HL-60 (cell line): ENCODE data around the gene SWAP70.

Source experiments
- GABPA ChIP-seq: IDR thresholded peaks from 2 replicates; pipeline ENCODE4 v1.6.1; 2012; ENCODE audit warnings: low read depth
- POLR2AphosphoS5 ChIP-seq: IDR thresholded peaks from 2 replicates; pipeline ENCODE4 v1.6.1; 2012; ENCODE audit warnings: low read depth
- TF ChIP-seq, protein P1 (sequence below): IDR thresholded peaks from one replicate; pipeline ENCODE4 v1.5.1; 2011; ENCODE audit warnings: low read length, control low read depth, inconsistent platforms; ENCODE audit not compliant: insufficient read depth
- TF ChIP-seq, protein P2 (sequence below): IDR thresholded peaks from 2 replicates; pipeline ENCODE4 v1.6.1; 2012; ENCODE audit warnings: low read depth; ENCODE audit not compliant: insufficient replicate concordance

DNA sequence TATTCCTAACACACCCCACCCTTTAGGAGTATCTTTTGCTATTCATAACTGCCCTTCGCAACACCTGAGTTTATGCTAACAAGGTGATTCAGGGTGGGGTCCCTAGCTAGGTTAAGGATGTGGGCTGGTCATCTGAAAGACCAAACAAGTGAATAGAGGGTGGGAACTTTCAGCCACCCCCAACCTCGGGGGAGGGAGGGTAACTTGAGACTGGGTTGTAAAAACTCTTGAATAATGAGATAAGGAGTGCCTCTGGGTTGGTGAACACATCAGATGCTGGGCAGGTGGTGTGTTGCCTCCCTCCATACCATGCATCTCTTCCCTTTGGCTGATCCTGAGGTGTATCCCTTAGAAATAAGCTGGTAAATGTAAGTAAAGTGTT is 111.5 kb downstream of the SWAP70 start:
- TF ChIP-seq, protein P1, sequence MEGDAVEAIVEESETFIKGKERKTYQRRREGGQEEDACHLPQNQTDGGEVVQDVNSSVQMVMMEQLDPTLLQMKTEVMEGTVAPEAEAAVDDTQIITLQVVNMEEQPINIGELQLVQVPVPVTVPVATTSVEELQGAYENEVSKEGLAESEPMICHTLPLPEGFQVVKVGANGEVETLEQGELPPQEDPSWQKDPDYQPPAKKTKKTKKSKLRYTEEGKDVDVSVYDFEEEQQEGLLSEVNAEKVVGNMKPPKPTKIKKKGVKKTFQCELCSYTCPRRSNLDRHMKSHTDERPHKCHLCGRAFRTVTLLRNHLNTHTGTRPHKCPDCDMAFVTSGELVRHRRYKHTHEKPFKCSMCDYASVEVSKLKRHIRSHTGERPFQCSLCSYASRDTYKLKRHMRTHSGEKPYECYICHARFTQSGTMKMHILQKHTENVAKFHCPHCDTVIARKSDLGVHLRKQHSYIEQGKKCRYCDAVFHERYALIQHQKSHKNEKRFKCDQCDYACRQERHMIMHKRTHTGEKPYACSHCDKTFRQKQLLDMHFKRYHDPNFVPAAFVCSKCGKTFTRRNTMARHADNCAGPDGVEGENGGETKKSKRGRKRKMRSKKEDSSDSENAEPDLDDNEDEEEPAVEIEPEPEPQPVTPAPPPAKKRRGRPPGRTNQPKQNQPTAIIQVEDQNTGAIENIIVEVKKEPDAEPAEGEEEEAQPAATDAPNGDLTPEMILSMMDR = no peak
- TF ChIP-seq, protein P2, sequence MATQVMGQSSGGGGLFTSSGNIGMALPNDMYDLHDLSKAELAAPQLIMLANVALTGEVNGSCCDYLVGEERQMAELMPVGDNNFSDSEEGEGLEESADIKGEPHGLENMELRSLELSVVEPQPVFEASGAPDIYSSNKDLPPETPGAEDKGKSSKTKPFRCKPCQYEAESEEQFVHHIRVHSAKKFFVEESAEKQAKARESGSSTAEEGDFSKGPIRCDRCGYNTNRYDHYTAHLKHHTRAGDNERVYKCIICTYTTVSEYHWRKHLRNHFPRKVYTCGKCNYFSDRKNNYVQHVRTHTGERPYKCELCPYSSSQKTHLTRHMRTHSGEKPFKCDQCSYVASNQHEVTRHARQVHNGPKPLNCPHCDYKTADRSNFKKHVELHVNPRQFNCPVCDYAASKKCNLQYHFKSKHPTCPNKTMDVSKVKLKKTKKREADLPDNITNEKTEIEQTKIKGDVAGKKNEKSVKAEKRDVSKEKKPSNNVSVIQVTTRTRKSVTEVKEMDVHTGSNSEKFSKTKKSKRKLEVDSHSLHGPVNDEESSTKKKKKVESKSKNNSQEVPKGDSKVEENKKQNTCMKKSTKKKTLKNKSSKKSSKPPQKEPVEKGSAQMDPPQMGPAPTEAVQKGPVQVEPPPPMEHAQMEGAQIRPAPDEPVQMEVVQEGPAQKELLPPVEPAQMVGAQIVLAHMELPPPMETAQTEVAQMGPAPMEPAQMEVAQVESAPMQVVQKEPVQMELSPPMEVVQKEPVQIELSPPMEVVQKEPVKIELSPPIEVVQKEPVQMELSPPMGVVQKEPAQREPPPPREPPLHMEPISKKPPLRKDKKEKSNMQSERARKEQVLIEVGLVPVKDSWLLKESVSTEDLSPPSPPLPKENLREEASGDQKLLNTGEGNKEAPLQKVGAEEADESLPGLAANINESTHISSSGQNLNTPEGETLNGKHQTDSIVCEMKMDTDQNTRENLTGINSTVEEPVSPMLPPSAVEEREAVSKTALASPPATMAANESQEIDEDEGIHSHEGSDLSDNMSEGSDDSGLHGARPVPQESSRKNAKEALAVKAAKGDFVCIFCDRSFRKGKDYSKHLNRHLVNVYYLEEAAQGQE = no peak
- no peak for TF ChIP-seq GABPA
- TF ChIP-seq POLR2AphosphoS5 = no peak
